Activated B cell treated with CpG ODN at 0.5 μM for 24 hours (primary cell): Measurements from ENCODE around the gene ZNF536. TPM values are rescaled to one million over a fixed set of nuclear protein-coding genes. Genes with fewer than 3 reads are reported as not detected.

Experiments used
- ATAC-seq: fragments of 200-7000 bp; cut with Tn5 transposase; one replicate; pipeline ENCODE4 v1.10.0; 2021; ENCODE audit warnings: low read depth, mild to moderate bottlenecking, moderate library complexity
- CTCF ChIA-PET: fragments of 350-600 bp; sonication (Branson Sonifier 250); formaldehyde crosslinking; loops from one replicate; lab custom pipeline; 2021; ENCODE audit warnings: antibody characterized with exemption; lab: Charles Lee
- POLR2A ChIA-PET: fragments of 350-600 bp; sonication (Branson Sonifier 250); formaldehyde crosslinking; loops from one replicate; lab custom pipeline; 2021; ENCODE audit warnings: antibody characterized with exemption; lab: Charles Lee
- DNase-seq: peaks from one replicate; pipeline ENCODE4 v3.0.0; 2022
- H3K27ac Mint-ChIP-seq: one replicate; pipeline ENCODE4 v1.8.0; 2020; ENCODE audit warnings: mixed read lengths
- H3K27me3 Mint-ChIP-seq: one replicate; pipeline ENCODE4 v1.8.0; 2021; ENCODE audit warnings: mixed read lengths
- H3K36me3 Mint-ChIP-seq: one replicate; pipeline ENCODE4 v1.8.0; 2021; ENCODE audit warnings: low read depth, mixed read lengths
- H3K4me1 Mint-ChIP-seq: one replicate; pipeline ENCODE4 v1.8.0; 2021; ENCODE audit warnings: mixed read lengths
- H3K4me3 Mint-ChIP-seq: one replicate; pipeline ENCODE4 v1.8.0; 2020; ENCODE audit warnings: mild to moderate bottlenecking, mixed read lengths
- H3K9me3 Mint-ChIP-seq: one replicate; pipeline ENCODE4 v1.8.0; 2020; ENCODE audit warnings: mixed read lengths
- CTCF ChIP-seq: fragments of 200-600 bp; IDR thresholded peaks from one replicate; pipeline ENCODE4 v1.8.0; 2022; ENCODE audit warnings: antibody characterized with exemption, mild to moderate bottlenecking
- intact Hi-C: fragments of 100-400 bp; cut with micrococcal nuclease; formaldehyde crosslinking; loops from one replicate; pipeline ENCODE4 v1.15.1; 2024
- total RNA-seq: library from RNA; stranded (reverse); gene quantifications from 2 replicates; pipeline ENCODE4 v1.2.3, GENCODE V29; 2022

The ZNF536 gene
- total RNA-seq, 1 donor from 2014 or later: not detected

GRCh38 chr19:30376826-30377425 lies 4.7 kb downstream of the ZNF536 start:
- Mint-ChIP-seq H3K4me1 (no peaks in the 10 kb centered on the region), H3K36me3 (no peaks in the 10 kb centered on the region), H3K9me3 (no peaks in the 10 kb centered on the region), H3K27ac (no peak overlapping the region), H3K4me3 (no peak overlapping the region), H3K27me3 (peaks cover 20% of the 10 kb centered on the region)
- ChIA-PET CTCF (no interaction called here), POLR2A (no interaction called here)
- intact Hi-C loops: no loop called here
- no peak for ATAC-seq
- DNase-seq: no peak
- TF ChIP-seq CTCF: no peak

GRCh38 chr19:30378701-30379100 lies 6.5 kb downstream of the ZNF536 start:
- TF ChIP-seq CTCF: no peak
- Mint-ChIP-seq H3K4me3 (no peak overlapping the region), H3K9me3 (no peaks in the 10 kb centered on the region), H3K27ac (no peak overlapping the region), H3K27me3 (peaks cover 20% of the 10 kb centered on the region), H3K4me1 (no peaks in the 10 kb centered on the region), H3K36me3 (no peaks in the 10 kb centered on the region)
- POLR2A ChIA-PET: no interaction called here
- intact Hi-C loops: no loop called here
- no peak for ATAC-seq
- CTCF ChIA-PET: no interaction called here
- DNase-seq: no peak

- H3K27ac Mint-ChIP-seq: no peak overlapping the region
- ChIA-PET CTCF (no interaction called here), POLR2A (no interaction called here)
- no peaks in the 10 kb centered on the region for H3K4me1 Mint-ChIP-seq
- no peak overlapping the region for H3K4me3 Mint-ChIP-seq
- TF ChIP-seq CTCF: no peak
- H3K27me3 Mint-ChIP-seq: peaks cover 18% of the 10 kb centered on the region
- DNase-seq (no peak), ATAC-seq (no peak)
- no peaks in the 10 kb centered on the region for H3K36me3 Mint-ChIP-seq
- intact Hi-C loops: no loop called here
- no peaks in the 10 kb centered on the region for H3K9me3 Mint-ChIP-seq
Measured at GRCh38 chr19:30379841-30380610, 7.8 kb downstream of the ZNF536 start.

- POLR2A ChIA-PET: no interaction called here
- H3K4me1 Mint-ChIP-seq: no peaks in the 10 kb centered on the region
Measured at GRCh38 chr19:30381366-30381765, 9.2 kb downstream of the ZNF536 start.

More at GRCh38 chr19:30381366-30381765, 9.2 kb downstream of the ZNF536 start:
- Mint-ChIP-seq H3K4me3 (no peak overlapping the region), H3K9me3 (no peaks in the 10 kb centered on the region), H3K27ac (no peak overlapping the region), H3K27me3 (peaks cover 8% of the 10 kb centered on the region), H3K36me3 (no peaks in the 10 kb centered on the region)
- intact Hi-C loops: no loop called here
- CTCF ChIA-PET: no interaction called here
- DNase-seq (no peak), ATAC-seq (no peak)
- TF ChIP-seq CTCF: no peak
